ENCODE results near the gene HNRNPA2B1. TPM values are rescaled to one million over a fixed set of nuclear protein-coding genes. Genes with fewer than 3 reads are reported as not detected.

Gene HNRNPA2B1
- polyA plus RNA-seq, 1 donor = 946 TPM

DNA sequence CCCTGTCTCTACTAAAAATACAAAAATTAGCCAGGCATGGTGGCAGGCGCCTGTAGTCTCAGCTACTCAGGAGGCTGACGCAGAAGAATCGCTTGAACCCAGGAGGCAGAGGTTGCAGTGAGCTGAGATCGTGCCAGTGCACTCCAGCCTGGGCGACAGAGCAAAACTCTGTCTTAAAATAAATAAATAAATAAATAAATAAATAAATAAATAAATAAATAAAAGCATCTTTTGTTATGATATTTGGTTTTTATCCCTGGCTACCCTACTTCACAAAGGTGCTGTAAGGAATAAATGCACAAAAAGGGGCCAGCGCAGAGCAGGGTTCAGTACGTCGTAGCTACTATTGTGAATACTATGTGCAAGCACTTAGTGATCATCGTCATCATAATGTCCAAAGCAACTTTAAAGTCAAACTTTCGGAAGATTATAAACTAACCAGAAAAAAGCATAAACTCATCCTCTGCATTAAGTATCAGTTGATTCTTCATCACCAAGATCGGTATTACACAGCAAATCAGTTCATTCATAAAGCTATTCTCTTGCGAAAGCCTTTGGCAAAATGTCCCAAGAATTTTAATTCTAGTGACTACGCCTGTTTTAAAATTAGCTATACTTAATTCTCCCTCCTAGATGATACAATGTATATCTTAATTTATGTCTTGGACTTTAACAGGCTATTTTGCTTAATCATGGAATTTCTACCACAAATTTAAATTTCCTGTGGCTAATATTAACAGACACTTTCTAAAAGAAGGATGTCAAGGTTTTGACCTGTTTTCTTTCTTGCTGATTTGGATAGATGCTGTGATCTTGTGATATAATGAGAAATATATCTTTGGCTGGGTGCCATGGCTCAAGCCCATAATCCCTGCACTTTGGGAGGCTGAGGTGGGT is 56.1 kb downstream of the HNRNPA2B1 start:
- Histone ChIP-seq H3K36me3 (ENCODE audit: control insufficient read depth, insufficient read depth, low read length) (no peaks in the 10 kb centered on the region), H3K4me1 (ENCODE audit: control insufficient read depth, insufficient read depth, low read length) (no peaks in the 10 kb centered on the region), H3K9me3 (ENCODE audit: control insufficient read depth, low read depth, low read length) (peaks cover 8% of the 10 kb centered on the region), H3K27ac (ENCODE audit: low read length) (no peak overlapping the region), H3K27me3 (ENCODE audit: control insufficient read depth, insufficient read depth, low read length) (no peaks in the 10 kb centered on the region), H3K4me3 (ENCODE audit: low read length) (no peak overlapping the region)
- 93% methylated on average over 6 of the region's 13 CpGs for WGBS (ENCODE audit: insufficient coverage, low lambda C conversion rate)
- no peak for DNase-seq

DNA sequence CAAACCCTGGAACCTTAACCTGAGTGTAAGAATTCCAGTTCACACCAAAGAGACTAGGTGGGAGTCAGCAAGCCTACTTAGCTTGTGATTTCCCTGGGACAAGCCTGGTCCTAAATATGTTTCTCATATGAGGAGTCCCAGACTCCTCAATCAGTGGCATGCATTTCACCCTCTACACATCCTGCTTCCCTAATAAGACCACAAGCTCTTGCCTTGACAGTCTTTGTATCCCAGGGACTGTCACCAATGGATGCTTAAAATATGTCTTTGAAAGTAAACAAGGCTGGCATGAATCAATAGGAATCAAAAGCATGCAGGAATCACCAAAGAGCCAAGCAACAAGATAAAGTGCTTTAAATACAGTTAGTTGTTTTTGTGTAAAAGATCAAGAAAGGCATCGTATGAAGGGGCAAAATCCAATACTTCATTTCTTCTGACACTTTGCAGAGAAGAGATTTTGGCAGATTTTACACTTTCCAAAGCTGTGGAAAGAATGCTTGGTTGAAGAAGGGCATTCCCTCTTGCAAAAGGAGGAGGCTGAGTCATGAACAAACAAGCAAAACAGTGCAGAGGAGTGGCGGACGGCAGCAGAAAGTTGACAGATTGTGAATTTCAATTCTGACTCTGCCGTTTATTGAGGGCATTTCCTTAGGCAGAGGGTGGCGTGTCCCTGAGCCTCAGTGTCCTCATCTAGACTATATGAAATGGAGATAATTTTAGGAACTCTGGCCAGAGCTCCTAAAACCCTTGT is 57.1 kb downstream of the HNRNPA2B1 start:
- no peak overlapping the region for H3K4me3 ChIP-seq (ENCODE audit: low read length)
- peaks cover 8% of the 10 kb centered on the region for H3K9me3 ChIP-seq (ENCODE audit: control insufficient read depth, low read depth, low read length)
- 29% methylated on average over 1 of the region's 5 CpGs for WGBS (ENCODE audit: insufficient coverage, low lambda C conversion rate)
- DNase-seq = no peak
- H3K27ac ChIP-seq (ENCODE audit: low read length) = no peak overlapping the region
- no peaks in the 10 kb centered on the region for H3K27me3 ChIP-seq (ENCODE audit: control insufficient read depth, insufficient read depth, low read length)
- H3K4me1 ChIP-seq (ENCODE audit: control insufficient read depth, insufficient read depth, low read length) = no peaks in the 10 kb centered on the region
- H3K36me3 ChIP-seq (ENCODE audit: control insufficient read depth, insufficient read depth, low read length) = no peaks in the 10 kb centered on the region

DNA sequence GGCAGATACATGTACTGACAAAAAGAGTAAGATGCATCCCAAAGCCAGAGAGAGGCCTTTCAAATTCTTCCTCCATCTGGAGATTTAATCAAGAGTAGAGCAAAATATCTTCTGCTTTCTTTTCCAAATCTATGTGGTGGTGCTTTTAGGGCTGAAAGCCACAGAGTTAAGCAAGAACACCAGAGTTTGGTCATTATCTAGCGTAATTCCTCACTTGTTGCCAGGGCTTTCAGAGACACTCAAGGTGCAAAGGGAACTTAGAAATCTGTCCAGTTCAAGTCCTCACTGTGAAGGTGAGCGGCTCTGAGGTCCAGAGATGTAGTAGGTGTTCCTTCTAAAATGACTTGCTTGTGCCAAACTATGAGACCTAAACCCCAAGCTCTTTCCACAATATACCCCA is 59.5 kb downstream of the HNRNPA2B1 start:
- no CpG with 5 or more reads among the region's 2 CpGs for WGBS (ENCODE audit: insufficient coverage, low lambda C conversion rate)

DNA sequence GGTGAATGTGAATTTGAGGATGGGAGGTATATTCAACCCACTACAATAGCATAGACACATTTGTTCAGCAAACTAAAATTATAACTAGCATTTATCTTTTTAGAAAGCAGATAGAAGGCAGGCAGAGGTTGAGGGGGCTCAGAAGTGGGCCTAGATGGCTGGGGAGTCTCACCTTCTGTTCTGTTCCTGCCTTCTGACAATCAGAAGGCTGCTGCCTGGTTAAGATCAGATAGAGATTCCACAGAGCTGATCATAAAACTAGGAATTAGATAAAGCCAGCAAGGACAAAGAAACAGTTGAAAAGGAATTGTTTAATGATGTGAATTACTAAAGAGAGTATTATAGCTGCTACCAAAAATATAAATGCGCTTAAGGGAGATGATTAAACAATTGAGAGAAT is 60.2 kb downstream of the HNRNPA2B1 start:
- H3K27ac ChIP-seq (ENCODE audit: low read length) = no peak overlapping the region
- no peaks in the 10 kb centered on the region for H3K27me3 ChIP-seq (ENCODE audit: control insufficient read depth, insufficient read depth, low read length)
- H3K9me3 ChIP-seq (ENCODE audit: control insufficient read depth, low read depth, low read length) = no peaks in the 10 kb centered on the region
- H3K4me3 ChIP-seq (ENCODE audit: low read length) = no peak overlapping the region
- no peaks in the 10 kb centered on the region for H3K36me3 ChIP-seq (ENCODE audit: control insufficient read depth, insufficient read depth, low read length)
- no peaks in the 10 kb centered on the region for H3K4me1 ChIP-seq (ENCODE audit: control insufficient read depth, insufficient read depth, low read length)
- 100% methylated on average over 1 of the region's 1 CpG for WGBS (ENCODE audit: insufficient coverage, low lambda C conversion rate)
- no peak for DNase-seq

More for the DNA sequence above, 59.5 kb downstream of the HNRNPA2B1 start:
- Histone ChIP-seq H3K27me3 (ENCODE audit: control insufficient read depth, insufficient read depth, low read length) (no peaks in the 10 kb centered on the region), H3K36me3 (ENCODE audit: control insufficient read depth, insufficient read depth, low read length) (no peaks in the 10 kb centered on the region), H3K27ac (ENCODE audit: low read length) (no peak overlapping the region), H3K4me3 (ENCODE audit: low read length) (no peak overlapping the region), H3K9me3 (ENCODE audit: control insufficient read depth, low read depth, low read length) (no peaks in the 10 kb centered on the region), H3K4me1 (ENCODE audit: control insufficient read depth, insufficient read depth, low read length) (no peaks in the 10 kb centered on the region)
- DNase-seq = no peak

Other genes with a start within 250 kb of the HNRNPA2B1 start
- 16.0 TPM for gene NFE2L3, start 48.5 kb downstream of the HNRNPA2B1 start, polyA plus RNA-seq
- gene CBX3, start 999 bp upstream of the HNRNPA2B1 start, polyA plus RNA-seq = 214 TPM
- gene SNX10, start 91.1 kb upstream of the HNRNPA2B1 start, polyA plus RNA-seq = 12.6 TPM